ENCODE results near the gene SLIT1.

SLIT1 gene

GRCh38 chr10:97060441-97061084 lies 125.2 kb downstream of the SLIT1 start:
- H3K4me3 Mint-ChIP-seq: no peak overlapping the region
- DNase-seq: no peak
- no peak for ATAC-seq (replicated peaks)
- H3K27ac Mint-ChIP-seq: no peak overlapping the region
- H3K27me3 Mint-ChIP-seq: peaks cover 0 to 12% of the 10 kb centered on the region in 2 donors
- H3K9me3 Mint-ChIP-seq: no peaks in the 10 kb centered on the region
- no peaks in the 10 kb centered on the region for H3K4me1 Mint-ChIP-seq (ENCODE audit: low read depth in 2 of 2)
- H3K36me3 Mint-ChIP-seq (ENCODE audit: insufficient read depth): no peaks in the 10 kb centered on the region

- ATAC-seq (replicated peaks): no peak
- H3K27ac Mint-ChIP-seq: no peak overlapping the region
- no peaks in the 10 kb centered on the region for H3K4me1 Mint-ChIP-seq (ENCODE audit: low read depth in 2 of 2)
- no peak overlapping the region for H3K4me3 Mint-ChIP-seq
- no peaks in the 10 kb centered on the region for H3K36me3 Mint-ChIP-seq (ENCODE audit: insufficient read depth)
- no peak for DNase-seq
- H3K27me3 Mint-ChIP-seq: peaks cover 0 to 12% of the 10 kb centered on the region in 2 donors
- H3K9me3 Mint-ChIP-seq: no peaks in the 10 kb centered on the region
Measured at GRCh38 chr10:97059872-97060205, 125.9 kb downstream of the SLIT1 start.

- Mint-ChIP-seq H3K27ac (no peak overlapping the region), H3K4me3 (no peak overlapping the region), H3K36me3 (ENCODE audit: insufficient read depth) (no peaks in the 10 kb centered on the region), H3K4me1 (ENCODE audit: low read depth in 2 of 2) (no peaks in the 10 kb centered on the region), H3K27me3 (peaks cover 0 to 6% of the 10 kb centered on the region in 2 donors), H3K9me3 (no peaks in the 10 kb centered on the region)
- no peak for ATAC-seq (replicated peaks)
- no peak for DNase-seq
Measured at GRCh38 chr10:97059006-97059871, 126.5 kb downstream of the SLIT1 start.

- no peaks in the 10 kb centered on the region for H3K9me3 Mint-ChIP-seq
- no peaks in the 10 kb centered on the region for H3K4me1 Mint-ChIP-seq (ENCODE audit: low read depth in 2 of 2)
- no peak overlapping the region for H3K27ac Mint-ChIP-seq
- H3K4me3 Mint-ChIP-seq: no peak overlapping the region
- peaks cover 0 to 4% of the 10 kb centered on the region in 2 donors for H3K27me3 Mint-ChIP-seq
- DNase-seq: no peak
- H3K36me3 Mint-ChIP-seq (ENCODE audit: insufficient read depth): no peaks in the 10 kb centered on the region
- no peak for ATAC-seq (replicated peaks)
Measured at GRCh38 chr10:97058521-97058920, 127.2 kb downstream of the SLIT1 start.

- no peaks in the 10 kb centered on the region for H3K36me3 Mint-ChIP-seq (ENCODE audit: insufficient read depth)
- ATAC-seq (replicated peaks) (no peak), DNase-seq (no peak)
- peaks cover 0 to 8% of the 10 kb centered on the region in 2 donors for H3K27me3 Mint-ChIP-seq
- H3K27ac Mint-ChIP-seq: no peak overlapping the region
- no peaks in the 10 kb centered on the region for H3K9me3 Mint-ChIP-seq
- no peak overlapping the region for H3K4me3 Mint-ChIP-seq
- H3K4me1 Mint-ChIP-seq (ENCODE audit: low read depth in 2 of 2): no peaks in the 10 kb centered on the region
Measured at GRCh38 chr10:97057491-97058235, 128.1 kb downstream of the SLIT1 start.

GRCh38 chr10:97056003-97056630 lies 129.6 kb downstream of the SLIT1 start:
- no peaks in the 10 kb centered on the region for H3K9me3 Mint-ChIP-seq
- no peak for ATAC-seq (replicated peaks)
- no peaks in the 10 kb centered on the region for H3K4me1 Mint-ChIP-seq (ENCODE audit: low read depth in 2 of 2)
- H3K27me3 Mint-ChIP-seq: peaks cover 0 to 8% of the 10 kb centered on the region in 2 donors
- H3K27ac Mint-ChIP-seq: no peak overlapping the region
- H3K36me3 Mint-ChIP-seq (ENCODE audit: insufficient read depth): no peaks in the 10 kb centered on the region
- DNase-seq: no peak
- H3K4me3 Mint-ChIP-seq: no peak overlapping the region

GRCh38 chr10:97053276-97053675 lies 132.5 kb downstream of the SLIT1 start:
- H3K36me3 Mint-ChIP-seq (ENCODE audit: insufficient read depth): no peaks in the 10 kb centered on the region
- ATAC-seq (replicated peaks): no peak
- DNase-seq: no peak
- peaks cover 0 to 3% of the 10 kb centered on the region in 2 donors for H3K4me1 Mint-ChIP-seq (ENCODE audit: low read depth in 2 of 2)
- no peak overlapping the region for H3K27ac Mint-ChIP-seq
- H3K27me3 Mint-ChIP-seq: peaks cover 8% of the 10 kb centered on the region in 2 donors
- H3K9me3 Mint-ChIP-seq: no peaks in the 10 kb centered on the region
- H3K4me3 Mint-ChIP-seq: no peak overlapping the region

- H3K27me3 Mint-ChIP-seq: peaks cover 8% of the 10 kb centered on the region in 2 donors
- no peak overlapping the region for H3K27ac Mint-ChIP-seq
- no peaks in the 10 kb centered on the region for H3K9me3 Mint-ChIP-seq
- no peaks in the 10 kb centered on the region for H3K36me3 Mint-ChIP-seq (ENCODE audit: insufficient read depth)
- H3K4me3 Mint-ChIP-seq: no peak overlapping the region
- DNase-seq: no peak
- no peak for ATAC-seq (replicated peaks)
- peaks cover 0 to 3% of the 10 kb centered on the region in 2 donors for H3K4me1 Mint-ChIP-seq (ENCODE audit: low read depth in 2 of 2)
Measured at GRCh38 chr10:97050956-97051496, 134.7 kb downstream of the SLIT1 start.

- peaks cover 8% of the 10 kb centered on the region in 2 donors for H3K27me3 Mint-ChIP-seq
- H3K36me3 Mint-ChIP-seq (ENCODE audit: insufficient read depth): no peaks in the 10 kb centered on the region
- no peak overlapping the region for H3K27ac Mint-ChIP-seq
- DNase-seq (no peak), ATAC-seq (replicated peaks) (no peak)
- H3K4me1 Mint-ChIP-seq (ENCODE audit: low read depth in 2 of 2): peaks cover 0 to 3% of the 10 kb centered on the region in 2 donors
- no peaks in the 10 kb centered on the region for H3K9me3 Mint-ChIP-seq
- no peak overlapping the region for H3K4me3 Mint-ChIP-seq
Measured at GRCh38 chr10:97050205-97050745, 135.5 kb downstream of the SLIT1 start.

GRCh38 chr10:97049670-97050069 lies 136.1 kb downstream of the SLIT1 start:
- Mint-ChIP-seq H3K36me3 (ENCODE audit: insufficient read depth) (no peaks in the 10 kb centered on the region), H3K27me3 (peaks cover 8% of the 10 kb centered on the region in 2 donors), H3K27ac (no peak overlapping the region), H3K4me3 (no peak overlapping the region), H3K9me3 (no peaks in the 10 kb centered on the region), H3K4me1 (ENCODE audit: low read depth in 2 of 2) (peaks cover 0 to 3% of the 10 kb centered on the region in 2 donors)
- ATAC-seq (replicated peaks) (no peak), DNase-seq (no peak)

- DNase-seq: no peak
- H3K27ac Mint-ChIP-seq: no peak overlapping the region
- no peaks in the 10 kb centered on the region for H3K36me3 Mint-ChIP-seq (ENCODE audit: insufficient read depth)
- H3K27me3 Mint-ChIP-seq: peaks cover 7 to 8% of the 10 kb centered on the region in 2 donors
- no peak overlapping the region for H3K4me3 Mint-ChIP-seq
- no peaks in the 10 kb centered on the region for H3K9me3 Mint-ChIP-seq
- no peak for ATAC-seq (replicated peaks)
- peaks cover 0 to 3% of the 10 kb centered on the region in 2 donors for H3K4me1 Mint-ChIP-seq (ENCODE audit: low read depth in 2 of 2)
Measured at GRCh38 chr10:97048649-97049427, 136.9 kb downstream of the SLIT1 start.

- no peak for ATAC-seq (replicated peaks)
- Mint-ChIP-seq H3K27me3 (peaks cover 0 to 8% of the 10 kb centered on the region in 2 donors), H3K4me3 (no peak overlapping the region), H3K9me3 (no peaks in the 10 kb centered on the region), H3K27ac (no peak overlapping the region), H3K36me3 (ENCODE audit: insufficient read depth) (no peaks in the 10 kb centered on the region), H3K4me1 (ENCODE audit: low read depth in 2 of 2) (peaks cover 0 to 3% of the 10 kb centered on the region in 2 donors)
- DNase-seq: no peak
Measured at GRCh38 chr10:97047788-97048187, 138.0 kb downstream of the SLIT1 start.

All from effector memory CD8-positive, alpha-beta T cell (primary cell).